Fibroblast of pulmonary artery (primary cell): ENCODE data around the gene AKR7A2.

ENCODE experiments used
- DNase-seq: peaks from one replicate; pipeline ENCODE4 v3.0.0-alpha.2; 2010; ENCODE audit warnings: low read depth
- H3K4me3 ChIP-seq: replicated peaks from 2 replicates; pipeline ENCODE4 v1.5.1; 2011; ENCODE audit warnings: low read depth, mild to moderate bottlenecking, control low read depth, low read length, moderate library complexity
- TF ChIP-seq, protein P1 (sequence below): IDR thresholded peaks from 2 replicates; pipeline ENCODE4 v1.5.1; 2011; ENCODE audit warnings: mild to moderate bottlenecking, control low read depth, low read length, inconsistent platforms; ENCODE audit errors: missing control alignments

Gene AKR7A2

DNA sequence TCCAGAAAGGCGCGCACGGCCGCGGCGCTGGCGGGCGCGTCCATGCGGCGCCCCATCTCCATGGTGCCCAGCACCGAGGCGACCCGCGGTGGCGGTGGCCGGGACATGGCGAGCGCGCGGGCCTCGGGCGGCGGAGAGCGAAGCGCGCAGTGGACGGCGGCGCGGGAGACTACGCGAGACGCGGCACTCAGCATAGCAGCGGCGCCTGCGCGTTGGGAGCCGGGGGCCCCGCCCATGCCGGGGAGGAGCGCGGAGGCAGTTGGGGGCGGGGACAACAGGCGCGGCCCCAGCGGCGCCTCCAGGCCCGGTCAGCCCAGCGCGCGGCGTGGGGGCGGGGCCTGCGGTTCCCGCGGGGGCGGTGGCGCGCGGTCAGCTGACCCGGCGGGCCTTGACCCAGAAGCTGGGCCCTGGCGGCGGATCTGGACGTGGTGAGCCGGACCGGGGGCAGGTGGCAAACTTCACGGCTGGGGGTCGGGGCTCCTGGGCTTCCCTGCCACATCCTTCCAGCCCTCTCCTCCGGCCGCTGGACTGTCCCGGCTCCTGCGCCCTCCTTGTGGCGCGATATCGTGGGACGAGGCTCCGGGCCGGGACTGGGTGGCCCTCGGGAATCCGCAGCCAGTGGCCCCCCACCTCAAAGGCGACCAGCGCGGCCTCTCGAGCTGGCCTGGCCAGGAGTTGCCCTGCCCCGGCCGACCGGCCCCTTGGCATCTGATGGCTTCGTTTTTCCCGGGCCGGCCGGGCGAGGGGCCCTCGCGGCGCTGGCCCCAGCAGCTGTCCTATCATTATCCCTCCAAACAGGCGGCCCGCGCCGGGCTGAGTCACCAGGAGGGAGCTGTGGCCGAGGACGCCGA lies at the start of gene AKR7A2, which contains the start of gene SLC66A1:
AKR7A2 (minus strand) TSS at position 214 of the 851 bp plus-strand sequence; CDS start at position 194, 20 bp downstream.
SLC66A1 (plus strand) TSS at position 396 of the 851 bp plus-strand sequence. CDS start 5,352 bp downstream, outside the sequence.
- peak within 1 kb of the TSS; percentile 75 for H3K4me3 ChIP-seq
- DNase-seq: peak; percentile 94
- TF ChIP-seq, protein P1, sequence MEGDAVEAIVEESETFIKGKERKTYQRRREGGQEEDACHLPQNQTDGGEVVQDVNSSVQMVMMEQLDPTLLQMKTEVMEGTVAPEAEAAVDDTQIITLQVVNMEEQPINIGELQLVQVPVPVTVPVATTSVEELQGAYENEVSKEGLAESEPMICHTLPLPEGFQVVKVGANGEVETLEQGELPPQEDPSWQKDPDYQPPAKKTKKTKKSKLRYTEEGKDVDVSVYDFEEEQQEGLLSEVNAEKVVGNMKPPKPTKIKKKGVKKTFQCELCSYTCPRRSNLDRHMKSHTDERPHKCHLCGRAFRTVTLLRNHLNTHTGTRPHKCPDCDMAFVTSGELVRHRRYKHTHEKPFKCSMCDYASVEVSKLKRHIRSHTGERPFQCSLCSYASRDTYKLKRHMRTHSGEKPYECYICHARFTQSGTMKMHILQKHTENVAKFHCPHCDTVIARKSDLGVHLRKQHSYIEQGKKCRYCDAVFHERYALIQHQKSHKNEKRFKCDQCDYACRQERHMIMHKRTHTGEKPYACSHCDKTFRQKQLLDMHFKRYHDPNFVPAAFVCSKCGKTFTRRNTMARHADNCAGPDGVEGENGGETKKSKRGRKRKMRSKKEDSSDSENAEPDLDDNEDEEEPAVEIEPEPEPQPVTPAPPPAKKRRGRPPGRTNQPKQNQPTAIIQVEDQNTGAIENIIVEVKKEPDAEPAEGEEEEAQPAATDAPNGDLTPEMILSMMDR: no peak

DNA sequence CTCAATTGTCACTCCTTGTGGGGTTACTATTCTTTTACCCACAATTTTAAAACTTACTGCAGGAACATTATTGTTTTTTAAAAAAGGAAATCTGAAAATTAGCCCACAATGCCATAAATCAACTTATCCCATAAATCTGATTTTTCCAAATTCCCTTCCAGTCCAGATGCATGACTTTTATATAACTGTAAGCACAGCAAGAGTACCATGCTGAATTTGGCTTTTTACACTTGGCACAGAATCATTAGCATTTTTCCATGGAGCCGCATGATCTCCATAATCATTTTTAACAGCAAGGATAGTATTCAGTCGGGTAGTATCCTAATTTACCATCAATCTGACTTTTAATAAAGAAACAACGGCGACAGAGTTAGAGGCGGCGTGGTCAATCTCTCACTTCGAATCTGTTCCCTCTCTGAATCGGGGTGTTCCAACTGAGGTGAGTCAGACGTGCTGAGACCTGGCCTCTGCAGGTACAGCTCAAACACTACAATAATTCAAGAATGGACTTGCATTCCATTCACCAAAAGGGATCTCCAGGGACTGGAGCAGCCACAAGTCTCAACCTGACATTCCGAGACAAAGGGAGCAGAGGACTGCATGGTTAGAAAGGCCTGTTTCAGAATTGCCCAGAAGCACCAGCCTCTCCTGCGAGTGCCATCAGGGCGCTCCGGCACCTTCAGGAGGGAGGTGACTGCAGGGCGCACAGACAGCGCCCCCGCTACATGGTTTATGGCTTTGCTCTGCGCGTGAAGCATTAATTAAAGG lies 49.1 kb upstream of the AKR7A2 start:
- DNase-seq: no peak
- TF ChIP-seq, protein P1: no peak
- no peak overlapping the region for H3K4me3 ChIP-seq

DNA sequence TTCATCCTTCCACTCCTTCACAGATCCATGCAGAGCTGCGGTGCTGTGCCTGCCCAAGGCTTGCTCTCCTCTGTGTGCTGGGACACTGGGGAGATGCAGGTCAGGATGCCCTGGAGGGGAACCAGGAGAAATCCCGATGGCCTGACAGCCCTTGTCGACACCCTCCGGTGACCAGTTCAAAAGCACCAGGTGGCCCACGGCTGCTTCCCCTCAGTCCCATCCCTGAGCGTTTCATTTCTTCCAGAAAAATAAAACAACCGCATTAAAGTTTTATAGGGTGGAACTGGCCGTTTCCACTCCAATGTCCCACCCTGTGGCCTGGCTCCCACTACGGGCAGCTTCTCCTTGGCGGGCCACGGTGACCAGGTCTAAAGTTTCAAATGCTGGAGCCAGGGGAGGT lies 48.5 kb upstream of the AKR7A2 start:
- TF ChIP-seq, protein P1: no peak
- H3K4me3 ChIP-seq: no peak overlapping the region
- no peak for DNase-seq

DNA sequence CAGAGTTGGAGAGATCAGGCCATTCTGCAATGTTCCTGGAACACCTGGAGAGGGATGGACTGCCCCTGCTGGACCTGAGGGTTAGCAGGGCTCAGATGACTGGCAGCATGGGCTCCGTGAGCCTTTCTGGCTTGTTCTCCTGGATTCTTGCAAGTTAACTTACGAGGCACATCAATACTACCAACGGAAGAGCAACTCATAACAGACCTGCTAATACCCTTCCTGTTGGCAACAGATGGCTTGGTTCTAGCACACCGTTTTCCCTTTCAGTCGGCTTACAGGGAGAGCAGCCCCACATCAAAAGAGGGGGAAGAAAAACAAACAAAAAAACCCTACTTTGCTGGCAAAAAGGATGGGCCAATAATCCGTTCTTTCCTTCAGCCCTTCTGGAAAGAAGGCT lies 48.1 kb upstream of the AKR7A2 start:
- no peak overlapping the region for H3K4me3 ChIP-seq
- TF ChIP-seq, protein P1: no peak
- no peak for DNase-seq

DNA sequence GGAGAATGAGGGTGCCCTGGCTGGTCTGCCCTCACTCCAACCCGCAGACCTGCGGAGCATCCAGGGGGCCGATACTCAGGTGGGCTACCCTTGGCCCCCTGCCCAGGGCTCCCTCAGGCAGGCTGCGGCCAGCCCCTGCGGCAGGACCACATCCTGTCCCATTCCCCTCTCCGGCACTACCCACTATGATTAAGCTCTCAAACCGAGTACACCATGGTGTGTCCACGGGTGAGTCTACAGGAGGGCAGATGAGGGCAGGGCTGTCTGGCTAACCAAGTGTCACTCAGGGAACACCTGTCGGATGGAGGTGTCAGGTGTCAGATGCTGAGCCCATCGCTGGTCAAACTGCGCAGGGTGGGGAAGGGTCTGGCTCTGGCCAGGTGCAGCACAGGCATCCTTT lies 47.4 kb upstream of the AKR7A2 start:
- TF ChIP-seq, protein P1: no peak
- no peak for DNase-seq
- no peak overlapping the region for H3K4me3 ChIP-seq

DNA sequence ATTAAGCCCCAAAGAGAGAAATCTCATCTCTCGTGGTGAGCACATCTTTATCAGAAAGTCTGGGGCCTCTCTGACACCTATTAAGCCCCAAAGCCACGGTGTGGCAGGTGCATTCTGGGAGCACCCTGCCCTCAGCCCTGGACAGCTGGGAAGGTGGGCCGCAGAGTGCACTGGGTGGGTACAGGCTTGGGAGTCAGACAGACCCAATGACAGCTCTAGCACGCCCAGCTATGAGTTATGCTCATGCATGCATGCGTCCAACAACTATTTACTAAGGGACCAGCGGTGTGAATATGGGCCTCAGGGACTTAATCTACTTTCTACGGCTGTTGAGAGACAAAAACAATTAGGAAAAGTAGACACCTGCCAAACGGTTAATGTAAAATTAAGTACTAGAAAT lies 46.8 kb upstream of the AKR7A2 start:
- no peak for DNase-seq
- TF ChIP-seq, protein P1: no peak
- H3K4me3 ChIP-seq: no peak overlapping the region
